ENCODE results near the gene ZNF423. TPM values are rescaled to one million over a fixed set of nuclear protein-coding genes. Genes with fewer than 3 reads are reported as not detected.

The ZNF423 gene
- total RNA-seq, 1 experiment from 2014 or later: 11.1 TPM

DNA sequence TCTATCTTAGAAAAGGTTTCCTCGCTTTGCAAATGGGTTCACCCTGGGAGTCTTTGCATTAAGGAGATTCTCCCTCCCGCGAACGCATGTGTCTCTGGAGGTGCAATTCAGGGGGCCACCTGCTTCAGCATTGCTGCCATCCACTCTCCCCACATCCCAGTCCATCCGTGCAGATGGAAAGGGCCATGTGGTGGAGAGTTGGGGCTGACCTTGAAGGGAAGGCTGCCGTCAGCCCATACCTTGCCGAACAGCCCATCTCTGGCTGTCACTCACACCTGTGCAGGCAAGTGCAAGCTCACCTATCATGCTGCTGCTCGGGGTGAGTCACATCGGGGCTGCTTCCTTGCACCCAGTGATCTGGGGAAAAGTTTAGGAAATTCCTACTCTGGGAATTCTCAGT is 106.1 kb downstream of the ZNF423 start:
- H3K27ac ChIP-seq (ENCODE audit: low read depth, low read length, poor library complexity, severe bottlenecking): no peak overlapping the region
- POLR2A ChIA-PET (ENCODE audit: low non-redundant PET): no interaction called here
- no peaks in the 10 kb centered on the region for H3K27me3 ChIP-seq (replicated peaks; ENCODE audit: insufficient read depth, low read depth, low read length, poor library complexity)
- CTCF ChIA-PET: no interaction called here
- TF ChIP-seq, protein P1, sequence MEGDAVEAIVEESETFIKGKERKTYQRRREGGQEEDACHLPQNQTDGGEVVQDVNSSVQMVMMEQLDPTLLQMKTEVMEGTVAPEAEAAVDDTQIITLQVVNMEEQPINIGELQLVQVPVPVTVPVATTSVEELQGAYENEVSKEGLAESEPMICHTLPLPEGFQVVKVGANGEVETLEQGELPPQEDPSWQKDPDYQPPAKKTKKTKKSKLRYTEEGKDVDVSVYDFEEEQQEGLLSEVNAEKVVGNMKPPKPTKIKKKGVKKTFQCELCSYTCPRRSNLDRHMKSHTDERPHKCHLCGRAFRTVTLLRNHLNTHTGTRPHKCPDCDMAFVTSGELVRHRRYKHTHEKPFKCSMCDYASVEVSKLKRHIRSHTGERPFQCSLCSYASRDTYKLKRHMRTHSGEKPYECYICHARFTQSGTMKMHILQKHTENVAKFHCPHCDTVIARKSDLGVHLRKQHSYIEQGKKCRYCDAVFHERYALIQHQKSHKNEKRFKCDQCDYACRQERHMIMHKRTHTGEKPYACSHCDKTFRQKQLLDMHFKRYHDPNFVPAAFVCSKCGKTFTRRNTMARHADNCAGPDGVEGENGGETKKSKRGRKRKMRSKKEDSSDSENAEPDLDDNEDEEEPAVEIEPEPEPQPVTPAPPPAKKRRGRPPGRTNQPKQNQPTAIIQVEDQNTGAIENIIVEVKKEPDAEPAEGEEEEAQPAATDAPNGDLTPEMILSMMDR (conservative IDR thresholded peaks at IDR 0.05; ENCODE audit: low read depth, low read length): no peak
- H3K4me3 ChIP-seq (ENCODE audit: low read depth, low read length, poor library complexity, severe bottlenecking): no peak overlapping the region
- H3K36me3 ChIP-seq (ENCODE audit: insufficient read depth, low read length, poor library complexity, severe bottlenecking): no peaks in the 10 kb centered on the region
- no TSS peak for BruUV-seq (replicated peaks)
- H3K9me3 ChIP-seq (ENCODE audit: low read depth, low read length, poor library complexity, severe bottlenecking): no peaks in the 10 kb centered on the region
- peaks cover 9% of the 10 kb centered on the region for H3K4me1 ChIP-seq (ENCODE audit: insufficient read depth, low read length, poor library complexity, severe bottlenecking)
- DNase-seq (ENCODE audit: low spot score): no peak
- intact Hi-C loops (cut with micrococcal nuclease; ENCODE audit: unreplicated experiment): loop anchor here (5.0 to 10.0 kb wide), 2 partner anchors 105 to 193 kb away; no protein-coding TSS in a partner anchor

DNA sequence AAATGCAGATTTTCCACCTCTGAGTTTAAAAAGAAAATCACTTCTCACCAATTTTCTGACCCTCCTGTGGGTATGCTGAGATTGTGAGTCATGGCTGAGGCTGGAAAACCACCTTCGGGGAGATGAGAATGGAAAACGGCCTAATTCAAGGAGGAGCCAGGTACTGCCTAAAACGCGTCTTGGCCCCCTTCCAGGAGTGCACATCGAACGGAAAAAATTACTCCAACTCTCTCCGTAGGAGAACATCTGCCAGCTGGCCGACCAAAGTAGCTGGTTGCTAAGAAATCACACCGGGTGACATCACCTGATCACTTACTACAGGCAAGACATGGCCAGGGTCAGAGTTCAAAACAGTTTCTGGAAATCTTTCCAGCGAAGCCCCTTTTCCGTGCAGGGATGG is 107.6 kb downstream of the ZNF423 start:
- Histone ChIP-seq H3K4me3 (ENCODE audit: low read depth, low read length, poor library complexity, severe bottlenecking) (no peak overlapping the region), H3K27me3 (replicated peaks; ENCODE audit: insufficient read depth, low read depth, low read length, poor library complexity) (no peaks in the 10 kb centered on the region), H3K9me3 (ENCODE audit: low read depth, low read length, poor library complexity, severe bottlenecking) (no peaks in the 10 kb centered on the region), H3K36me3 (ENCODE audit: insufficient read depth, low read length, poor library complexity, severe bottlenecking) (no peaks in the 10 kb centered on the region), H3K27ac (ENCODE audit: low read depth, low read length, poor library complexity, severe bottlenecking) (no peak overlapping the region), H3K4me1 (ENCODE audit: insufficient read depth, low read length, poor library complexity, severe bottlenecking) (no peaks in the 10 kb centered on the region)
- intact Hi-C loops (cut with micrococcal nuclease; ENCODE audit: unreplicated experiment): no loop called here
- ChIA-PET POLR2A (ENCODE audit: low non-redundant PET) (no interaction called here), CTCF (no interaction called here)
- TF ChIP-seq, protein P1 (conservative IDR thresholded peaks at IDR 0.05; ENCODE audit: low read depth, low read length): no peak
- no peak for TF ChIP-seq EZH2 (IDR thresholded peaks at IDR 0.05; ENCODE audit: borderline replicate concordance, low read depth, low read length, poor library complexity, severe bottlenecking)
- no TSS peak for BruUV-seq (replicated peaks)
- DNase-seq (ENCODE audit: low spot score): no peak

DNA sequence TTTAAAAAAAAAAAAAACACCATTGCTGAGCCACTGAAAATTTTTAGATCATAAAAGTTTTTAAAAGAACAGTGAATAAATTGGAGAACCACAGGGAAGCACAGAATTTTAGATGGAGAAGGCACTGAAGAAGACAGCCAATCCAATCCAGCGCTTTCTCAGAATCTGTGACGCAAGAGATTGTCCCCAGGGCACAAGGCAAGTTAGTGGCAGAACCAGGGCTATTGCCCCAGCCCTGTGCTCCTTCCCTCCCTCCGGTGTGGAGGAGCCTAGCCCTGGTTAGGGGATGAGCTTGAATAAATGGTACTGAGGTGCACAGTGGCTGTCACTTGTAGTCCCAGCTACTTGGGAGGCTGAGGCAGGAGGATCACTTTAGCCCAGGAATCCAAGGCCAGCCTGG is 108.3 kb downstream of the ZNF423 start:
- no peaks in the 10 kb centered on the region for H3K9me3 ChIP-seq (ENCODE audit: low read depth, low read length, poor library complexity, severe bottlenecking)
- intact Hi-C loops (cut with micrococcal nuclease; ENCODE audit: unreplicated experiment): no loop called here
- TF ChIP-seq, protein P1 (conservative IDR thresholded peaks at IDR 0.05; ENCODE audit: low read depth, low read length): no peak
- TF ChIP-seq EZH2 (IDR thresholded peaks at IDR 0.05; ENCODE audit: borderline replicate concordance, low read depth, low read length, poor library complexity, severe bottlenecking): no peak
- BruUV-seq (replicated peaks): no TSS peak
- no peaks in the 10 kb centered on the region for H3K27me3 ChIP-seq (replicated peaks; ENCODE audit: insufficient read depth, low read depth, low read length, poor library complexity)
- H3K36me3 ChIP-seq (ENCODE audit: insufficient read depth, low read length, poor library complexity, severe bottlenecking): no peaks in the 10 kb centered on the region
- no peak overlapping the region for H3K4me3 ChIP-seq (ENCODE audit: low read depth, low read length, poor library complexity, severe bottlenecking)
- no peaks in the 10 kb centered on the region for H3K4me1 ChIP-seq (ENCODE audit: insufficient read depth, low read length, poor library complexity, severe bottlenecking)
- no peak overlapping the region for H3K27ac ChIP-seq (ENCODE audit: low read depth, low read length, poor library complexity, severe bottlenecking)
- CTCF ChIA-PET: no interaction called here
- DNase-seq (ENCODE audit: low spot score): no peak
- POLR2A ChIA-PET (ENCODE audit: low non-redundant PET): no interaction called here
